IMR-90 (cell line): ENCODE results near the gene MEIS1.

Experiments
- FOS ChIP-seq: fragments of 150-350 bp; IDR thresholded peaks from 2 replicates; pipeline ENCODE4 v1.6.1; 2016; ENCODE audit warnings: low read depth, low read length
- MAZ ChIP-seq: IDR thresholded peaks from 2 replicates; pipeline ENCODE4 v1.6.1; 2012; ENCODE audit warnings: low read depth, mild to moderate bottlenecking, low read length, improper control_type of control experiment, moderate library complexity, borderline replicate concordance
- MXI1 ChIP-seq: IDR thresholded peaks from 2 replicates; pipeline ENCODE4 v1.6.1; 2012; ENCODE audit warnings: low read depth, mild to moderate bottlenecking, low read length, moderate library complexity, borderline replicate concordance
- POLR2A ChIP-seq: IDR thresholded peaks from 2 replicates; pipeline ENCODE4 v1.6.1; 2012; ENCODE audit warnings: mild to moderate bottlenecking, low read depth, low read length
- RAD21 ChIP-seq: IDR thresholded peaks from 2 replicates; pipeline ENCODE4 v1.6.1; 2012; ENCODE audit warnings: low read length, improper control_type of control experiment
- SMC3 ChIP-seq: fragments of 150-350 bp; IDR thresholded peaks from 2 replicates; pipeline ENCODE4 v1.6.1; 2016; ENCODE audit warnings: low read depth, mild to moderate bottlenecking, antibody characterized with exemption, low read length, moderate library complexity
- TF ChIP-seq, protein P1 (sequence below): conservative IDR thresholded peaks from 2 replicates; pipeline ENCODE4 v1.5.1; 2012; ENCODE audit warnings: mild to moderate bottlenecking, low read depth, low read length, improper control_type of control experiment
- TF ChIP-seq, protein P2 (sequence below): fragments of 150-350 bp; IDR thresholded peaks from 2 replicates; pipeline ENCODE4 v1.6.1; 2016; ENCODE audit warnings: low read depth, mild to moderate bottlenecking, low read length, moderate library complexity, borderline replicate concordance

DNA sequence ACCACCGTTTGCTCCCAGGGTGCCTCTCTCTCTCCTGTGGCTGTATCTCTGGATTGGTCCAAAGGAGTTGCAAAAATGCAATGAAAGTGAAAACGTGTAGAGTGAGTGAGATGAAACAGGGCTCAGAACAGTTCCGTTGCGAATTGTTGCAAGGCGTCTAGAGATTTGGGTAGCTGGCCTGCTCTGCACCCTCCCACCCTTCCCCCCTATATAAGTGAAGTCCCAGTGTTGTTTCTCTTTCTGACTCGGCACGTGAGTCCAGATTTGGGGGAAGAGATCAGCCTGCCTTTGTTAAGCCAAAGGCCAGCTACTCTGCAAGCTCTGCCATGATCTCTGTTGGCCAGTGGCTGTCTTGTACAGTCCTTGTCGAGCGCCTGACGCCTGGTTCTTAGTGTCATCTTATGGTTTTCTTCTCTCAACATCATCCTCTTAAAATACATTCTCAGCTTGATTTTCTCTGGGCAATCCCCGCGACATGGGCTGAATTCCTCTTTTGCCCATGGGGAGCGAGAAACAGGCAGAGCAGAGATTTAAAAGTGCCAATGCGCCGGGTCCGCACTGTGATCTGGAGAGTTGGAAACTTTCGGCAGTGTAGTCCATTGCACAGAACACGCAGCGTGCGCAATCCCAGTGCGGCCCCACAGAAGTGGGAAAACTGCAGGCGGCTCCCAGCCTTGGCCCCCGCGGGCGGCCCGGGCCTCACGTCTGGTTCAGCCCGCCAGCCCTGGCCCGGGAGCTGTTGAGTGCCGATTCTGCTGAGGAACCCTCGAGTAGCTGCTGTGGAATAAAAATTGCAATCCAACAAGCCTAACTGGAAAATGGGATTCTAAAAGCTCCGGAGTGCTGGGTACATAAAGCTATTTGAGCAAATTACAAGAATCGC lies 9.3 kb downstream of the MEIS1 start:
- TF ChIP-seq, protein P1, sequence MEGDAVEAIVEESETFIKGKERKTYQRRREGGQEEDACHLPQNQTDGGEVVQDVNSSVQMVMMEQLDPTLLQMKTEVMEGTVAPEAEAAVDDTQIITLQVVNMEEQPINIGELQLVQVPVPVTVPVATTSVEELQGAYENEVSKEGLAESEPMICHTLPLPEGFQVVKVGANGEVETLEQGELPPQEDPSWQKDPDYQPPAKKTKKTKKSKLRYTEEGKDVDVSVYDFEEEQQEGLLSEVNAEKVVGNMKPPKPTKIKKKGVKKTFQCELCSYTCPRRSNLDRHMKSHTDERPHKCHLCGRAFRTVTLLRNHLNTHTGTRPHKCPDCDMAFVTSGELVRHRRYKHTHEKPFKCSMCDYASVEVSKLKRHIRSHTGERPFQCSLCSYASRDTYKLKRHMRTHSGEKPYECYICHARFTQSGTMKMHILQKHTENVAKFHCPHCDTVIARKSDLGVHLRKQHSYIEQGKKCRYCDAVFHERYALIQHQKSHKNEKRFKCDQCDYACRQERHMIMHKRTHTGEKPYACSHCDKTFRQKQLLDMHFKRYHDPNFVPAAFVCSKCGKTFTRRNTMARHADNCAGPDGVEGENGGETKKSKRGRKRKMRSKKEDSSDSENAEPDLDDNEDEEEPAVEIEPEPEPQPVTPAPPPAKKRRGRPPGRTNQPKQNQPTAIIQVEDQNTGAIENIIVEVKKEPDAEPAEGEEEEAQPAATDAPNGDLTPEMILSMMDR = no peak
- no peak; the same call in 1 of the 2 replicates for TF ChIP-seq MXI1
- no peak for TF ChIP-seq MAZ
- TF ChIP-seq POLR2A = peak; percentile 49; the same call in 1 of the 2 replicates
- TF ChIP-seq RAD21 = no peak
- TF ChIP-seq FOS = no peak
- TF ChIP-seq, protein P2, sequence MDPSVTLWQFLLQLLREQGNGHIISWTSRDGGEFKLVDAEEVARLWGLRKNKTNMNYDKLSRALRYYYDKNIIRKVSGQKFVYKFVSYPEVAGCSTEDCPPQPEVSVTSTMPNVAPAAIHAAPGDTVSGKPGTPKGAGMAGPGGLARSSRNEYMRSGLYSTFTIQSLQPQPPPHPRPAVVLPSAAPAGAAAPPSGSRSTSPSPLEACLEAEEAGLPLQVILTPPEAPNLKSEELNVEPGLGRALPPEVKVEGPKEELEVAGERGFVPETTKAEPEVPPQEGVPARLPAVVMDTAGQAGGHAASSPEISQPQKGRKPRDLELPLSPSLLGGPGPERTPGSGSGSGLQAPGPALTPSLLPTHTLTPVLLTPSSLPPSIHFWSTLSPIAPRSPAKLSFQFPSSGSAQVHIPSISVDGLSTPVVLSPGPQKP = no peak
- no peak for TF ChIP-seq SMC3
